NT2/D1 (cell line): ENCODE data around the gene TRAF4.

Experiments
- SUZ12 ChIP-seq: IDR thresholded peaks from 2 replicates; pipeline ENCODE4 v1.6.1; 2011; ENCODE audit not compliant: insufficient read length, insufficient read depth; ENCODE audit errors: extremely low read depth
- YY1 ChIP-seq: IDR thresholded peaks from 2 replicates; pipeline ENCODE4 v1.6.1; 2011; ENCODE audit not compliant: insufficient read length, insufficient read depth
- ZNF274 ChIP-seq: IDR thresholded peaks from 2 replicates; pipeline ENCODE4 v1.6.1; 2011; ENCODE audit warnings: mild to moderate bottlenecking, low read depth, low read length

- TF ChIP-seq SUZ12 (no peak), YY1 (no peak), ZNF274 (no peak)
Measured at GRCh38 chr17:28746611-28747050, 2.8 kb downstream of the TRAF4 start.
